ENCODE data around the gene SNRPD3.

SNRPD3 gene

GRCh38 chr22:24567668-24568067, 11.9 kb downstream of the SNRPD3 start:
- DNase-seq (ENCODE audit: low read depth), result no peak

DNA sequence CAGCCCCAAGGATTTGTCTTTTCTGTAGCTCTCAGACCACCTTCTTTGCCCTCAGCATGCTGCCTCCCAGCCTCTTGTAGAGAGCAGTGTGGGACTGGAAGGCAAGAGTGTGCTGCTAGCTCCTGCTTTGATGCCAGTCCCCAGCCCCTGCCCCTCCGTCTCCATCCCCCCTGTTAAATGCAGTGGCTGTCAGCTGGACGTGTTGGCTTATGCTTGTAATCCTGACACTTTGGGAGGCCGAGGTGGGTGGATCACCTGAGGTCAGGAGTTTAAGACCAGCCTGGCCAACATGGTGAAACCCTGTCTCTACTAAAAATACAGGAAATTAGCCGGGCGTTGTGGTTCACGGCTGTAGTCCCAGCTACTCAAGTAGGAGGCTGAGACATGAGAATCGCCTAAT, 15.5 kb downstream of the SNRPD3 start:
- DNase-seq (ENCODE audit: low read depth), result no peak

DNA sequence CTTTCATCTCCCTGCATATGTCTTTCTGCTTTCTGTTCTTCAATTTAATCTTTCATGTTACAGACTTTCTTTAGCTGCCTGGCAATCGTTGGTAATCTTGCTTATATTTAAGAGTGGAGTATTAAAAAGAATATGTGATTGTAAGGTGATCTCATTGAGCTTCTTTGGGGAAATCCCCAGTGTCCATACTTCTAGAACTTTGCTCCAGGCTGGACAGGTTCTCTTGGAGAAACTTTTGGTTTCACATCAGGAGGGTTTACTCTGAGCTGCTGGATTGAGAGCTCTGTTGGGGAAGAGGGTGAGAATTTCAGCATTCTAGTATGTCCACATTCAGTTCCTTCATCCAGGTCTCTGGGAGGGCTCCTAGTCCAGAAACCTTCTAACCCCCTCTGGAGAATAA, 21.0 kb downstream of the SNRPD3 start:
- no peak for DNase-seq (ENCODE audit: low read depth)

DNA sequence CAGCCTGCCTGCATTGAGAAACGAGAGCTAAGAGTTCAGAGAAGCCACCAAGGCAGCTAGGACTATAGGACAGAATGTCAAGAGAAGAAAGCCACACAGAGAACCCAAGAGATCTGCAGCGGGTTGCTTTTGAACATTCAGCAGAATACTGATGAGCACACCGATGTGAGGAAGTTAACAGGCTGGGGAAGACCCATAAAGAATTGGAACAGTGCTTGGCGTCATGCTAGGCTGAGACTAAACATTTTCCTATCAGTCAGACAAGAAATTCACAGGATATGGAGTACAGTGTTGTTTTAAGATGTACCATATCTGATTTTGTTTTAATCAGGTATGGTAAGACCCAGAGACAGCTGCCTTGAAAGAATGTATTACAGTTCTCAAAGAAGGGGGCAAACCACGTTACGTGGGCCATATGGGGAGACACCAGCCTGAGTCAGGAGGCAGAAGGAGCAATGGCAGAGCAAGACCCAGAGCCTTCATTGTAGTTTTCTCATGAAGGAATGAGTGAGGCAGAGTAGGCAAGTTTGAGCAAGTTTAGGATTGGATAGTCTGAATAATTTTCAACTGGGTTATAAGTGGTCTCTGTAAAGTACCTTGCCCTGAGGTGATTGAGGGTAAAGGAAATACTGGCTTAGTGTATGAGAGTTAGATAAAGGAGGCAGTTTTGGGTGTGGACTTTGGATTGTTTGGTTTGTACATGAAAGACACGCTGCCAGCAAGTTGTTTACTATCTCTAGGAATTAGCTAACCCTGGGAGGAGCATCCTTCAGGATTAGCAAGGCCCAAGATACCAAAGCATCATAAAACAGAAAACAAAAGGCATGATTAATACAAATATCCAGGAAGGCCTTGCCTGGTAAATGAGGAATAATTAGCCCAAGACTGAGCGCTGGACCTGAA, 22.8 kb downstream of the SNRPD3 start:
- no peak for DNase-seq (ENCODE audit: low read depth)

- no peak for DNase-seq (ENCODE audit: low read depth)
These were observed 23.4 kb downstream of the SNRPD3 start for GRCh38 chr22:24579258-24579601.

DNA sequence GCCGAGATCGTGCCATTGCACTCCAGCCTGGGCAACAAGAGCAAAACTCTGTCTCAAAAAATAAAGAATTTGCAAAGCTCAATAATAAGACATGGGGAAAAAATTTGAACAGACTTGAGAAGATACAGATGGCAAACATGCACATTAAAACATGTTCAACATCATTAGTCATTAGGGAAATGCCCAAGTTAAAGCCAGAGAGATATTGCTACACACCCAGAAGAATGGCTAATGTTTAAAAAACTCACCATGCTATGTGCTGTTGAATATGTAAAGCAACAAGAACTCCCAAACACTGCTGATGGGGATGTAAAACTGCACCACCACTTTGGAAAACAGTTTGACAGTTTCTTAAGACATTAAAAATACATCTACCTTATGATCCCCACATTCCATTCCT, 24.5 kb downstream of the SNRPD3 start:
- no peak for DNase-seq (ENCODE audit: low read depth)

DNA sequence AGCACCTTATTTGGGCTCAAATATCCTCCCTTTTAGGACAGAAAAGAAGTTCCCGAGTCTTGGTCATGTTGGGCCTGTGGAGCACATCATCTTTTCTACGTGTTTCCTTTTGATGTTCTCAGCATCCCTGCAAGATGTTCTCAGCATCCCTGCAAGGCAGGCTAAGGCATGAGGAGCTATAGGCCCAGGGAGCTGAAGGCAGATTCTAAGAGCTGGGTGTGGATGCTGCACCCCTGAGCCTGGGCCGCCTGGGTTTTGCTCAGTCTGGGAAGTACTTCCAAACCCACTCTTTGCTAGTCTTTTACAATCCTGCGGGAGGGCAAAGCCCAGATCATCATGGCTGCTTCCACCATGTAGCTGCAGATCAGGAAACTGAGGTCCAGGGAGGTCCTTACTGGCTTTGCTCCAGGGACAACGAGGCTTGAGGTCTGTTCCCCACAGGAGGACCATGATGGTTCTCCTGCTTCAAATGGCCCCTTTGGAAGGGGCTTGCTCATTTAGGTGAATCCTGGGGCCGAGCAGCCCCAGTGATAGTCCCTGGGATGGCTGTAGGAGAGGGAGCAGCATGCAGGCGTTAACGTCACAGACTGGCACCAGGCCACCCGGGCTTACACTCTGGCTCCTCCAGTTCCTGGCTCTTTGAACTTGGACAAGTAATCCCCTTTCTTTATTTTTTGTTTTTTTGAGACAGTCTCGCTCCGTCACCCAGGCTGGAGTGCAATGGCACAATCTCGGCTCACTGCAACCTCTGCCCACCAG, 26.4 kb downstream of the SNRPD3 start:
- DNase-seq (ENCODE audit: low read depth), result no peak

GRCh38 chr22:24583221-24584165, 27.7 kb downstream of the SNRPD3 start:
- DNase-seq (ENCODE audit: low read depth), result no peak

DNA sequence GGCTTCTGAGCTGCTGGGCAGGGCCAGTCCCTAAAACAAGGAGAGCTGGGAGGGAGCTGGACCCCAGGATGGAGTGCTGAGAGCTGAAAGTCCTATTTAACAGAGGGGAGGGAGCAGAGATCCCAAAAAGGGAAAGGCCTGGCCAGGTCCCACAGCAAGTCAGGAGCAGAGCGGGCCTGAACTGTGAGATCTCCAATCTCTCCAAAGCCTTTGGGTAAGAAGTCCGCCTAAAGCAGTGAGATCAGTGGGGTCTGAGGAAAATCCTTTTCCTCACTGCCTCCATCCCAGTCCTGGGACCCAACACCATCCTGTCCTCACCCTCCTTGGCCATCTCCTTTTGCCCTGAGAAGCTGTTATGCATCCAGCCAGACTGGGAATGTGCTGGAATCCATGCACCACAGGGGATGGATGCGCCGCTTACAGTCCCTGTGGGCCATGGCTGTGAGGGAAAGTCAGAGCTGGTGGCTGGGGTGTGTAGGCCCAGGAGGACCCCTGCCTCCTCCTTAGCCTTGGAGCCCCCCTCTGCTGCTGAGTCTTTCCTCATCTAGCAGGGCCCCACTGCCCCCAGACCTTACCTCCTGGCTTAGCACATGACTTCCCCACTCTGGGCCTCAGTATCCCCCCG, 28.5 kb downstream of the SNRPD3 start:
- DNase-seq (ENCODE audit: low read depth), result no peak

- no peak for DNase-seq (ENCODE audit: low read depth)
These were observed 29.1 kb downstream of the SNRPD3 start for GRCh38 chr22:24584871-24585411.

GRCh38 chr22:24585461-24585860, 29.7 kb downstream of the SNRPD3 start:
- DNase-seq (ENCODE audit: low read depth), result no peak

- DNase-seq (ENCODE audit: low read depth), result no peak
These were observed 30.2 kb downstream of the SNRPD3 start for GRCh38 chr22:24585927-24586546.

GRCh38 chr22:24587251-24587650, 31.5 kb downstream of the SNRPD3 start:
- no peak for DNase-seq (ENCODE audit: low read depth)

DNA sequence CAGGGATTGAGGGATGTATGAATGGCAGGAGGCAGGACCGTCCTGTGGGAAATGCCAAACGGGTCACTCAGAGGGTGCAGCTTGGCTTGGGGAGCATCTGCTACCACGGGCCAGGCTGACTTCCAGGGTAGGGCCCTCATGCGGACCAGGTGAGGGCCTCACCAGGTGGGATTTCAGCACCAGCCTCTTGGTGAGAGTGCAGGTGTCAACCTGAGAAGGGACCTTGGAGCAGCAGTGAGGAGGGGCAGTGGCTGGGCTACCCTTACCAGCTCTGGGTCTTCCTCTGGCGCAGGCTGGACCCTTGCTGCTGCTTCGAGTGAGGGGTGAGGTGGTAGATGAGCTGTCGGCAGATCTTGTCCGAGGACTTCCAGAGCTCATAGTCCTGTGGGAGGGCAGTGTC, 32.1 kb downstream of the SNRPD3 start:
- DNase-seq (ENCODE audit: low read depth), result no peak

DNA sequence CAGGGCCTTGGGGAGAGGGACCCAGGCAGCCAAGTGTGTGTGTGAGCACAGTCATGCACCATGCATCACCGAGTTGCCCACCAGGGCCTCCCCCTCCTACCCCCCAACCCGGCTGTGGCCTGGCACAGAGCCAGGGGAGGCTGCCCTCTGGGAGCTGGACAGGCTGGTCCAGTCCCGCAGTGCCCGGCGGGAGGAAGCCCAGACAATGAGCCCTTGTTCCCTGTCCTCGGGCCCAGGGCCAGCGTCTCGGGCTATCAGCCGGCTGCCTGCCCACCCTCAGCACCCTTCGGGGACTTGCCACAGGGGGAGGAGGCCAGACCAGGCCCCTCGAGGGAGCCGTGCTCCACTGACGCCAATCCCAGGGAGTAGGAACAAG, 32.6 kb downstream of the SNRPD3 start:
- DNase-seq (ENCODE audit: low read depth), result no peak

DNA sequence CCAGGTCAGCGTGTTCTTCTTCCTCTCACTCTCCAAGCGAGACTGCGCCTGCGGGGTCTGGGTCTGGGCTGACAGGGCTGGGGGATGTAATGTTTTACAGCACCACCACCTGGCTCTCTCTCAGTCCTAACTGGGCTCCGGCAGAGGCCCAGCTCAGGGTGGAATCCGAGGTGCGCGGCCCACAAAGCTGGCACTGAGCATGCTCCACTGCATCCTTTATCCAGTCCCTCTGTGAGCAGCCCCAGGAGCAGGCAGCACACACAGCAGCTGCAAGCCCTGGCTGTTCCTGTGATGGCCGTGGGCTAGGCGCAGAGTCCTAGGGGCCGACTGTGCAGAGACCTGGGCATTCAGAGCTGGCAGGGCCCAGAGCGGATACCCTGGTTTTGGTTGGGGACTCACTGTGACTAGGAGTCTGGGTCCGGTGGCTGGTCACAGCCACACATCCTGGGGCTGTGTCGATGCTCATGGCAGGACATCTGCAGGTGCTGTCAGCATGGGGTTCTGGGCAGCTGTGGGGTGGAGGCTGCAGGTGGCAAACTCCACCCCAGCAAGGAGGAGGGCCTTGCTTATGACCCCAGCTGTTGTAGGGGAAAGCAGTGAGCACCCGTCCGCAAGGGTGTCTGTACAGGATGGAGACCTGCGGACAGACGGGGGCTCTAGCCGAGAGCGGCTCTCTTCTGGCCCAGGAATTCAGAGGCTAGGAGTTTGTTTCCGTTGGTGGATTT, 33.1 kb downstream of the SNRPD3 start:
- no peak for DNase-seq (ENCODE audit: low read depth)

- no peak for DNase-seq (ENCODE audit: low read depth)
These were observed 33.8 kb downstream of the SNRPD3 start for GRCh38 chr22:24589518-24590030.

- DNase-seq (ENCODE audit: low read depth), result no peak
These were observed 34.9 kb downstream of the SNRPD3 start for GRCh38 chr22:24590596-24591173.

- no peak for DNase-seq (ENCODE audit: low read depth)
These were observed 35.6 kb downstream of the SNRPD3 start for GRCh38 chr22:24591286-24591830.
